HG03460 (cell line): ENCODE results near the gene CNGB1.

ENCODE experiments used
- ATAC-seq: cut with Tn5 transposase; IDR thresholded peaks from one replicate; pipeline ENCODE4 v1.9.1; 2021; ENCODE audit not compliant: unreplicated experiment

CNGB1 gene

DNA sequence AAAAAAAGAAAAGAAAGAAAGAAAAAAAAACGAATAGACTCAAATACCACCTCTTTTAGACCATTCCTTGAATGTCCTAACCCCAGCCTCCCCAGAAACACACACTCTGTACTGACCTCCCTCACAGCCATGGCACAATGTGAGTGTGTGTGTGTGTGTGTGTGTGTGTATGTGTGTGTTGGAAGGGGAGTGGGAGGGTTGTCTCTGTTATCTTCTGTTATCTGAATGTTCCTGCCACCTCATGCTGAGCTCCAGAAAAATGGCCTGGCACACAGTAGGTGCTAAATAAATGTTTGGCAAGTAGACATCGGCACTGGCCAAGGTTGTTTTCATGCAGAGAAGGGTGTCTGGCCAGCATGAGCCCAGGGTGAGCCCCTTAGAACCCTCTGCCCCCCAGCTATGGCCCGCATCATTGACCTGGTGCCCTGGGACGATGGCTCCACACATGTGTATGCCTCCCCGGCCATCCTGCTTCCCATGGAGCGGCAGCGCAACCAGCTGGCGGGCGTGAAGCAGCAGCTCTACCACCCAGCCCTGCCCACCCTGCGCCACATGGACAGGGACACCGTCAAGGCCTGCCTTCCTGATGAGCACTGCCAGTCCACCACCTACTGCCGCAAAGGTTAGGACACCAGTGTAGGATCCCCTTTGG lies 6.6 kb upstream of the CNGB1 start:
- no peak for ATAC-seq

DNA sequence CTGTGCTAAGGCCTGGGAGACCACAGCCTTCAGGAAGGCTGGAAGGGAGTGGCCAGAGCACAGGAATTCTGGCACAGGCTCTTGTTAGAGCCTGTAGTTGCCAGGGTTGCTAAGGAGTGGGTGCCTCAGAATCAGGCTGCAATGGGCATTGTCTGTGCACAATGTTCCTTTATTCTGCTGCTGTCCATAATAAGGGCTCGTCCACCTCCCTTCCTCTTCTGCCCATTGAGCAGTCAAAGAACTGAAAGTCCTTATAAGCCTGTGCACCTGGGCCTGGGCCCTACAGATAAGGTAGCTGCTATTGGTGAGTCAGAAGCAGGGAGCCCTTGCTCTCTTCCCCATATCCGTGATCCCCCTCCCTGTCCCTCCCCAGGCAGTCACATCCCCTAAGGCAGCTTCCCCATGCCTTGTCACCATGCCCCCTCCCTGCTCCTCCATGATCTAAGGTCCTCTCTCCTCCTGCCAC lies 5.4 kb upstream of the CNGB1 start:
- ATAC-seq = no peak

DNA sequence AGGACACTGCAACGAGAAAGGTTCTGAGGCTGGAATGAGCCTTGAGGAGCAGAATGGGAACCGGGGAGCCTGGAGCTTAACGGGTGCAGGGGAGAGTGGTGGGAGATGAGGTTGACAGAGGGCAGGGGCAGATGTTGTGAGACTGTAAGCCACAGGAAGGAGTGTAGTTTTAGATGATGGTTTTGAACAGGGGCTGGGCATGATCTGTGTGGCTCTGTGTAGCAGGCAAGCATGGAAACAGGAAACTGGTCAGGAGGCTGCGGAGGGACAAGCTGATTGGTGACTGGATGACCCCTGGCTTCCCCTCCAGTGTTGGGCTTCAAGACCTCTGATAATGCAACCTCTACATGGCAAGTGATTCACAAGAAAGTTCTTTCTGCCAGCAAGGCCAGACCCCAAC lies 1.4 kb upstream of the CNGB1 start:
- ATAC-seq = no peak

DNA sequence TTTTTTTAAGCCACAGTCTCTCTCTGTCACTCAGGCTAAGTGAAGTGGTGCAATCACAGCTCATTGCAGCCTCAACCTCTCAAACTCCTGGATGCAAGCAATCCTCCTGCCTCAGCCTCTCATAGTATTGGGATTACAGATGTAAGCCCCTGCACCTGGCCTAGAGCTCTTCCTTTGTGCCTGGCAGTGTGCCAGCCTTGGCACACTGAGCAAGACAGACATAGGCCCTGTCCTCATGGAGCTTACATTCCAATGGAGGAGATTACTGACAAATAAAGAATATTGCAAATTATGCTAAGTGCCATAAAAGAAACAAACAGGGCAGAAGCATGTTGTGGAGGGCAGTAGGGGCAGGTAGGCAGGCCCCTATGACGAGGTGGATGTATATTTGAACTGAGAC lies 920 bp upstream of the CNGB1 start:
- no peak for ATAC-seq

DNA sequence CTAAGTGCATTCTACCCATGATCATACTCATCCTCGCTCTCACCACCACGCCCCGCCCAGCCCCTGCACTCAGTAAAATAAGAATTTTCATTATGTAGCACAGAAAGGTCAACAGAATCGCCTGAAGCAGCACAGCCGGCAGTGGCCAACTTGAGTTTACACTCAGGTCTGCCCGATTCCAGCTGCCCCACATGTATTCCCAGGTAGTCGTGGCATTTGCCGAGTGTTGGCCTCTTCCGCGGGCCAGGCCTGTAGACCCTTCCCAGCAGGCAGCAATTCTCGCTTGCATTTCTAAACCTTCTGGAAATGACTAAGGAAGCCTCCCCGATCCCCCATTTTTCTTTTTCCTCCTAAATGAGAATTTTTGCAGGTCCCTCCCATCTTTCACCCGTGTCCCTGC lies 609 bp downstream of the CNGB1 start:
- no peak for ATAC-seq

DNA sequence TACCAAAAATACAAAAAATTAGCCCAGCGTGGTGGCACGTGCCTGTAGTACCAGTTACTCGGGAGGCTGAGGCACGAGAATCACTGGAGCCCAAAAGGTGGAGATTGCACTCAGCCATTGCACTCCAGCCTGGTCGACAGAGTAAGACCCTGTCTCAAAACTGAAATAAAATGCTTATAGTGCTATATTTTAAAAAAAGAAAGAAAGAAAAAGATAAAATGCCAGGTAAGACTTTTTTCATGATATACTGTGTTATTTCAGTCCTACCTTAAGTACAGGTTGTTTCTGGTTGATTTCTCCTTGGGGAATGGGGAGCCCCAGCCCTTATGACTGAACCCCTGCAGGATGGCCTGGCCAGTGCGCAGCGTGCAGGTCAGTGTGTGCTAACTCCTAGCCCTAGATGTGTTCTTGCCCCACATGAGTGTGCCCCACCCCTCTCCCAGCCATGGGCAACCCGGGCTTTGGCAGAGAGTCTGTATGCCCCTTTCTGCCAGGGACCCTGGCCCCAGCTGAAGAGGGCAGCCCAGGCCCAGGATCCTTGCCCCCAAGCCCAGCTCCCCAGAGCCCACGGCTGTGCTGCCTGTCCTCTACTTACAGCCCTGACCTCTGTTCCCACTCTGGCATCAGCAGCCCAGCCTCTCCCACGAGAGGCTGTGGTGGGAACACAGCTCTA lies 1.3 kb downstream of the CNGB1 start:
- ATAC-seq = no peak

DNA sequence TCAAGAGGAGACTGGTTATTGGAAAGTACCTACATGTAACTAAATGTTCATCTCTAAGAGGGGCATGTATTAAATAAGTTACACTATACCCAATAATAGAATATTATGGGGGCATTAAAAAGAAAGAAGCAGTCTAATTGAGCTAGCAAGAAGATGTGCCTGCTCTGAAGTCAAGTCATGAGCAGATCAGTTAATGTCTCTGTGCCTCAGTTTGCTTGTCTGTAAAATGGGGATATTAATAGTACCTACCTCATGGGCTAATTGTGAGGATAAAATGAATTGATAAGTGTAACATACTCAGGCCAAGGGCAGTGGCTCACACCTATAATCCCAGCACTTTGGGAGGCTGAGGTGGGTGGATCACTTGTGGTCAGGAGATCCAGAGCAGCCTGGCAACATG lies 3.0 kb downstream of the CNGB1 start:
- ATAC-seq = no peak

DNA sequence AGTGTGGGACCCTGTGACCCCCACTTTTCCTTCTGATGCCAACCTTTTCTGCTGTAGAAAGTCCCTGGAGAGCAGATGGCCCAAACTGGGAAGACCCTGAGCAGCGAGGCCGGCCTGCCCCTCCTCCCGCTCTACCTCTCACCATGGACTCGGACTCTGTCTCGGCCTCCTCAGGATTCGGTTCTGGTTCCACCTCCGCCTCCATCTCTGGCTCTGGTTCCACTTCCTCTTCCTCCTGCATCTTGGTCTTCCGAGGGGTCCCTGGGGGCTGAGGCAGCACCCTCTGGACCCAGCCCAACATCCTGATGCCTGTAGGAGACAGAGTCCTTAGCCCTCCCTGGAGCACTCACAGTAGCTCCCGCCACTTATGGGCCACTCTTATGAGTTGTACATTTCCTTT lies 3.9 kb downstream of the CNGB1 start:
- ATAC-seq = no peak

- no peak for ATAC-seq
Observed at GRCh38 chr16:57966204-57966771, 4.6 kb downstream of the CNGB1 start.

GRCh38 chr16:57964157-57964700 lies 6.7 kb downstream of the CNGB1 start:
- no peak for ATAC-seq

- ATAC-seq = no peak
Observed at GRCh38 chr16:57962756-57963155, 8.2 kb downstream of the CNGB1 start.

DNA sequence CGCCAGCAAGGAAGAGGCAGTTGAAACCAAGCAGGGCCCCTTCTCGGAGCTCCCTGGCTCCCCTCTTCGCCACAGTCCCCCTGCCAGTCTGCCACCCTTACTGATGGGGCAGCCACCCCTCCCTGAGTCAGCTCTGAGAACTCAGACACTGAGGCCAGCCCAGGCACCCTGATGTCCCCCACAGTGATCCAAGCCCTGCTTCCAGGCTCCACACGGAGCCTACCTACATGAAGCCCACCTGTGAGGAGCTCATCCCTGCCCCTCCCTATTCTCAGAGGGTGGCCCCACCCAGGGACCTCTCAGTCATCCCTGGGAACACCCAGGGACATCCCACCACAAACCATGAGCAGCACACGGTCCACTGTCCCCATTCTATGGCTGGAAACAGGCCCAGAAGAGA lies 8.9 kb downstream of the CNGB1 start:
- no peak for ATAC-seq

GRCh38 chr16:57961538-57961937 lies 9.4 kb downstream of the CNGB1 start:
- ATAC-seq = no peak

DNA sequence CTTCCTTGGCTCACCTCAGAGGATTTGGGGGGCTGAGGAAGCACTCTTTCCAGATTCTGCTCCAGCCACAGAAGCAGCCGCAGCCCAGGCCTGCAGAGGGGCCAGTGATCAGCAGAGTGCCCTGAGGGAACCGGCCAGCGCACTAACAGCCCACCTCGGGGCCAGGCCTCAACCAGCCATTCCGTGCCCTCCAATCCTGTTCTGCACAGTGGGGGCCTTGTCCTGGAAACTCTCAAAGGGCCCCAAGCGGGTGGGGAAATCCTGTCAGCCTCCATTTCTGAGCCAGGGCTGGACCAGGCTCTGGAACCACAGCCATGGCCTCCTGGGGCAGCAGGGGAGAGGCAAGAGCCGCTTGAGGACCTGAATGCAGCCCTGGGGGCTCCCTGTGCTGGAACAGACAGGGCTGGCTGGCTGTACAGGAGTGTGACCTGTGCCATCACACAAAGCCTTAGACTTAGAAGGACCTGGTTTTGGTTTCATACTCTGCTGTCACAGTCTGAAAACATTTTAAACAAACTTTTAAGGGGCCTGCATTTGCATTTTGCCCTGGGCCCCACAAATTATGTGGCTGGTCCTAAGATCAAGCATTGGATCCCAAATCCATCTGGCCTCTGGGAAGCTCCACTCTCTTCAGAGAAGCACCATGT lies 10.0 kb downstream of the CNGB1 start:
- ATAC-seq = no peak

DNA sequence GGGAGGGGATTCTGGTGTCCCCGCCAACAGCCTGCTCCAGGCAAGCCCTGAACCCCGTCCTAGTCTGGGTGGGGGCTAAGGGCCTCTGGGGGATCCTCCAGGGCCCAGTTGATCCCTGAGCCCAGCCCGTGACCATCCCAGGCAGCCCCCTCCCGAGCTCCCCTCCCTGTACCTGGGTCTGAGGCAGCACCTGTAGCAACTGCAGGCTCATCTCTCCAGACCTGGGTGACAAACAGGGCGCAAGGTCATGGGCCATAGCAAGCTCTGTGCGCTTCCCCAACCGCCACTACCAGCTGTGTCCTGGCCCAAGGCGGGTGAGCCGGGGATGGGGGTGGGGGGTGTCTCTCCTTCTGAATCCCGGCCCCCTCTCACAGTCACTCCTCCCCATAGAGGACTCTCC lies 10.6 kb downstream of the CNGB1 start:
- ATAC-seq = no peak

- ATAC-seq = no peak
Observed at GRCh38 chr16:57959804-57960203, 11.1 kb downstream of the CNGB1 start.

- no peak for ATAC-seq
Observed at GRCh38 chr16:57959121-57959520, 11.8 kb downstream of the CNGB1 start.

DNA sequence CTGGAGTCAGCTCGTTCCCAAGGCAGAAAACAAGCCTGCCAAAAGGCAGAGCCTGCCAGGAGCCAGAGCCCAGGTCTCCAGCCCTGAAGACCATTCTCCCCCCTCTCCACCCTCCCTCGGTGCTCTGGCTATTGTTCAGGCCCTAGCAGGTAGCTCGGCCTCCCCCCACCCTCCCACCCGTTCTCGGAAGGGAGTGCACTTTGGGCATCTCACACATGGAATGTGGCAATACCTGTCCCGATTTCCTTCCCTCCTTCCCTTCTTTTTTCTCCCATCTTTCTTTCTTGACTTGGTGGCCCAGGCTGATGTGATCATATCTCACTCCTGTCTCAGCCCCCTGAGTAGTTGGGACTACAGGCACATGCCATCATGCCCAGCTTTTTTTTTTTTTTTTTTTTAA lies 12.4 kb downstream of the CNGB1 start:
- no peak for ATAC-seq

GRCh38 chr16:57957673-57958392 lies 13.1 kb downstream of the CNGB1 start:
- no peak for ATAC-seq

GRCh38 chr16:57956924-57957672 lies 13.8 kb downstream of the CNGB1 start:
- no peak for ATAC-seq
